T-cell (primary cell): Measurements from ENCODE around the gene PTPRM. TPM values are rescaled to one million over a fixed set of nuclear protein-coding genes. Genes with fewer than 3 reads are reported as not detected.

Experiments
- ATAC-seq, 4 experiments: fragments of 200-7000 bp in 3 of 4; fragments of 150-1000 bp in 1 of 4; cut with Tn5 transposase; replicated peaks in 1 of 4; 1 replicate in 3 of 4; 2 replicates in 1 of 4; pipeline ENCODE4 v1.10.0; 2021; ENCODE audit warnings: moderate library complexity in 3 of 4, mild to moderate bottlenecking in 2 of 4, moderate number of reproducible peaks in 1 of 4
- CTCF ChIA-PET, 2 donors: fragments of 300-600 bp; sonication (Branson Sonifier 250); formaldehyde crosslinking; loops; one replicate each; lab custom pipeline; 2022; ENCODE audit warnings: antibody characterized with exemption in 2 of 2; lab: Charles Lee
- POLR2A ChIA-PET, 2 donors: fragments of 300-600 bp; sonication (Branson Sonifier 250); formaldehyde crosslinking; loops; one replicate each; lab custom pipeline; 2022; ENCODE audit warnings: antibody characterized with exemption in 2 of 2; lab: Charles Lee
- DNase-seq, 35 experiments: peaks; one replicate each; pipeline versions ENCODE4 v3.0.0 to v3.0.0-alpha.2; 2013 to 2023
- H3K27ac ChIP-seq: one replicate; pipeline ENCODE4 v1.5.1; 2013; ENCODE audit warnings: low read length
- H3K27me3 ChIP-seq, 2 experiments: replicated peaks in 1 of 2; 1 replicate in 1 of 2; 2 replicates in 1 of 2; pipeline versions ENCODE4 v1.6.1 to v1.7.0; 2013; ENCODE audit warnings: low read length in 1 of 2, mixed read lengths in 1 of 2; ENCODE audit not compliant: control insufficient read depth in 2 of 2, insufficient read depth in 2 of 2; ENCODE audit errors: extremely low read depth in 1 of 2
- H3K36me3 ChIP-seq, 2 donors: 1 replicate in 1 of 2; 2 replicates in 1 of 2; pipeline versions ENCODE4 v1.6.1 to v1.7.0; 2013; ENCODE audit warnings: low read length in 1 of 2; ENCODE audit not compliant: control insufficient read depth in 2 of 2, insufficient read depth in 1 of 2; ENCODE audit errors: extremely low read depth in 1 of 2
- H3K4me1 ChIP-seq, 2 experiments: 1 replicate in 1 of 2; 2 replicates in 1 of 2; pipeline versions ENCODE4 v1.6.1 to v1.7.0; 2013; ENCODE audit warnings: low read length in 2 of 2, mixed read lengths in 1 of 2; ENCODE audit not compliant: insufficient read depth in 2 of 2, control insufficient read depth in 1 of 2; ENCODE audit errors: extremely low read depth in 1 of 2
- H3K4me3 ChIP-seq, 2 donors: 1 replicate in 1 of 2; 2 replicates in 1 of 2; pipeline versions ENCODE4 v1.5.1 to v1.7.0; 2013; ENCODE audit warnings: mild to moderate bottlenecking in 2 of 2, low read length in 1 of 2, moderate library complexity in 1 of 2; ENCODE audit not compliant: control insufficient read depth in 1 of 2; ENCODE audit errors: extremely low read depth in 1 of 2
- H3K9me3 ChIP-seq: 2 replicates; pipeline ENCODE4 v1.7.0; 2013
- H3K27ac Mint-ChIP-seq, 2 donors: one replicate each; pipeline ENCODE4 v1.8.0; 2020 to 2021; ENCODE audit warnings: mild to moderate bottlenecking in 2 of 2, mixed read lengths in 2 of 2
- H3K27me3 Mint-ChIP-seq, 2 donors: one replicate each; pipeline ENCODE4 v1.8.0; 2021 to 2022; ENCODE audit warnings: mixed read lengths in 2 of 2
- H3K36me3 Mint-ChIP-seq: one replicate; pipeline ENCODE4 v1.8.0; 2021; ENCODE audit warnings: mixed read lengths
- H3K4me1 Mint-ChIP-seq, 3 donors: one replicate each; pipeline ENCODE4 v1.8.0; 2020 to 2022; ENCODE audit warnings: mixed read lengths in 3 of 3, mild to moderate bottlenecking in 1 of 3
- H3K4me3 Mint-ChIP-seq, 3 donors: one replicate each; pipeline ENCODE4 v1.8.0; 2020 to 2022; ENCODE audit warnings: mild to moderate bottlenecking in 3 of 3, mixed read lengths in 3 of 3, moderate library complexity in 3 of 3
- H3K9me3 Mint-ChIP-seq, 3 donors: one replicate each; pipeline ENCODE4 v1.8.0; 2020 to 2022; ENCODE audit warnings: mixed read lengths in 3 of 3
- WGBS: methylation state at CpG from one replicate; pipeline ENCODE4 v1.1.5; 2013; ENCODE audit warnings: missing lambda C conversion rate; ENCODE audit not compliant: insufficient coverage; 5-methylcytosine and 5-hydroxymethylcytosine counted together
- total RNA-seq, 35 experiments: library from RNA in 6 of 35; stranded (reverse) in 6 of 35; fragments of 120-200 nt in 1 of 35; gene quantifications; one replicate each; pipeline versions ENCODE4 v1.2.1 to v1.2.4 and lab custom pipeline; 2013 to 2026

The PTPRM gene
- total RNA-seq, 5 donors from 2014 or later (not counting 1 experiment from before 2014, with no cell fraction given): 4.1 to 47.4 (median 7.1) TPM

GRCh38 chr18:7618891-7619442 is 51.9 kb downstream of the PTPRM start:
- no peaks in the 10 kb centered on the region for H3K27me3 ChIP-seq
- no peak for DNase-seq
- no peak overlapping the region for H3K4me3 Mint-ChIP-seq
- H3K27me3 Mint-ChIP-seq: no peaks in the 10 kb centered on the region
- no peaks in the 10 kb centered on the region for H3K9me3 Mint-ChIP-seq
- H3K36me3 ChIP-seq: no peaks in the 10 kb centered on the region
- H3K4me1 Mint-ChIP-seq: no peaks in the 10 kb centered on the region
- 100% methylated on average over 3 of the region's 3 CpGs for WGBS
- ChIA-PET POLR2A (no interaction called here), CTCF (no interaction called here)
- no peak overlapping the region for H3K27ac Mint-ChIP-seq
- no peak for ATAC-seq
- H3K9me3 ChIP-seq: no peaks in the 10 kb centered on the region
- H3K4me1 ChIP-seq: no peaks in the 10 kb centered on the region
- no peaks in the 10 kb centered on the region for H3K36me3 Mint-ChIP-seq
- no peak overlapping the region for H3K27ac ChIP-seq
- no peak overlapping the region for H3K4me3 ChIP-seq

- Histone ChIP-seq H3K4me1 (no peaks in the 10 kb centered on the region), H3K27me3 (no peaks in the 10 kb centered on the region), H3K27ac (no peak overlapping the region), H3K36me3 (no peaks in the 10 kb centered on the region), H3K4me3 (no peak overlapping the region), H3K9me3 (no peaks in the 10 kb centered on the region)
- CTCF ChIA-PET: no interaction called here
- H3K36me3 Mint-ChIP-seq: no peaks in the 10 kb centered on the region
- no peaks in the 10 kb centered on the region for H3K27me3 Mint-ChIP-seq
- H3K4me1 Mint-ChIP-seq: no peaks in the 10 kb centered on the region
- no peaks in the 10 kb centered on the region for H3K9me3 Mint-ChIP-seq
- DNase-seq (no peak), ATAC-seq (no peak)
- 67% methylated on average over 6 of the region's 7 CpGs for WGBS
- POLR2A ChIA-PET: no interaction called here
- no peak overlapping the region for H3K4me3 Mint-ChIP-seq
- no peak overlapping the region for H3K27ac Mint-ChIP-seq
Measured at GRCh38 chr18:7619676-7620075, 52.6 kb downstream of the PTPRM start.

GRCh38 chr18:7622721-7623120 is 55.6 kb downstream of the PTPRM start:
- H3K27me3 ChIP-seq: no peaks in the 10 kb centered on the region
- Mint-ChIP-seq H3K36me3 (no peaks in the 10 kb centered on the region), H3K27me3 (no peaks in the 10 kb centered on the region), H3K4me1 (no peaks in the 10 kb centered on the region), H3K4me3 (no peak overlapping the region), H3K9me3 (no peaks in the 10 kb centered on the region), H3K27ac (no peak overlapping the region)
- no peak overlapping the region for H3K27ac ChIP-seq
- ATAC-seq: no peak
- CTCF ChIA-PET: no interaction called here
- no peak overlapping the region for H3K4me3 ChIP-seq
- H3K9me3 ChIP-seq: no peaks in the 10 kb centered on the region
- no peak for DNase-seq
- no peaks in the 10 kb centered on the region for H3K4me1 ChIP-seq
- POLR2A ChIA-PET: no interaction called here
- no peaks in the 10 kb centered on the region for H3K36me3 ChIP-seq

GRCh38 chr18:7623681-7624080 is 56.6 kb downstream of the PTPRM start:
- Histone ChIP-seq H3K4me3 (no peak overlapping the region), H3K36me3 (no peaks in the 10 kb centered on the region), H3K27me3 (no peaks in the 10 kb centered on the region), H3K27ac (no peak overlapping the region), H3K9me3 (no peaks in the 10 kb centered on the region), H3K4me1 (no peaks in the 10 kb centered on the region)
- WGBS: no CpG with 5 or more reads among the region's 1 CpG
- Mint-ChIP-seq H3K27me3 (no peaks in the 10 kb centered on the region), H3K36me3 (no peaks in the 10 kb centered on the region), H3K27ac (no peak overlapping the region), H3K4me3 (no peak overlapping the region), H3K4me1 (no peaks in the 10 kb centered on the region), H3K9me3 (no peaks in the 10 kb centered on the region)
- ChIA-PET CTCF (no interaction called here), POLR2A (no interaction called here)
- no peak for ATAC-seq
- no peak for DNase-seq

- CTCF ChIA-PET: no interaction called here
- Histone ChIP-seq H3K36me3 (no peaks in the 10 kb centered on the region), H3K9me3 (no peaks in the 10 kb centered on the region), H3K27me3 (no peaks in the 10 kb centered on the region), H3K4me3 (no peak overlapping the region), H3K4me1 (no peaks in the 10 kb centered on the region), H3K27ac (no peak overlapping the region)
- DNase-seq: no peak
- POLR2A ChIA-PET: no interaction called here
- no peaks in the 10 kb centered on the region for H3K36me3 Mint-ChIP-seq
- no peaks in the 10 kb centered on the region for H3K4me1 Mint-ChIP-seq
- 93% methylated on average over 4 of the region's 6 CpGs for WGBS
- H3K9me3 Mint-ChIP-seq: peaks cover 0 to under 1% (median 0%) of the 10 kb centered on the region in 3 donors
- H3K27ac Mint-ChIP-seq: no peak overlapping the region
- no peaks in the 10 kb centered on the region for H3K27me3 Mint-ChIP-seq
- ATAC-seq: no peak
- H3K4me3 Mint-ChIP-seq: no peak overlapping the region
Measured at GRCh38 chr18:7624697-7625096, 57.6 kb downstream of the PTPRM start.

- ATAC-seq (no peak), DNase-seq (no peak)
- Histone ChIP-seq H3K4me1 (no peaks in the 10 kb centered on the region), H3K9me3 (no peaks in the 10 kb centered on the region), H3K27me3 (no peaks in the 10 kb centered on the region), H3K27ac (no peak overlapping the region), H3K4me3 (no peak overlapping the region), H3K36me3 (no peaks in the 10 kb centered on the region)
- ChIA-PET POLR2A (no interaction called here), CTCF (no interaction called here)
- Mint-ChIP-seq H3K27ac (no peak overlapping the region), H3K36me3 (no peaks in the 10 kb centered on the region), H3K27me3 (no peaks in the 10 kb centered on the region), H3K4me3 (no peak overlapping the region), H3K4me1 (no peaks in the 10 kb centered on the region), H3K9me3 (peaks cover 0 to 4% (median 0%) of the 10 kb centered on the region in 3 donors)
- 100% methylated on average over 1 of the region's 4 CpGs for WGBS
Measured at GRCh38 chr18:7626175-7626921, 59.2 kb downstream of the PTPRM start.
